ENCODE data around the gene KIAA1549. TPM values are rescaled to one million over a fixed set of nuclear protein-coding genes. Genes with fewer than 3 reads are reported as not detected.

The KIAA1549 gene
- total RNA-seq, 2 experiments from 2014 or later: 0.12 TPM

DNA sequence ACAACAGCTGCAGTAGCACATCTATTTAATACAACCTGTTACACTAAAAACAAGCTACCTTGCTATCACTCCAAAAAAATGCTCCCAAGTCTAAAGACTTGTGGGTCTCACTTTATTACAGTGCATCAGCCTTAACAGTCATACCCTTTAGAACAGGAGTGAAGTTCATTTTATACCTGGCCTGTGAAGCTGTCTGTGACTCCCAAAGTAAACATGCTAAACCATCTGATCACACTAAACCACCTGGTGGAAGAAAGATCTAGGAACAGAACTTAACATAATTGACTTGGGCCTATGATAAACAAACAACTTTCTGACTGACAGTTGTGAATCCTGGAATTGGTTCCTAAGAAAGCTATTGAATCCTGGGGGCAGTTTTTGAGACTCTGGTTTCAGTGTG lies 102.3 kb downstream of the KIAA1549 start:
- DNase-seq: no peak
- ChIA-PET POLR2A (no interaction called here), CTCF (interaction anchor here (1.4 kb wide), 1 partner anchor 140 kb away, joined by 3 read pairs; no protein-coding TSS in a partner anchor)
- Mint-ChIP-seq H3K4me1 (peaks cover 32% of the 10 kb centered on the region), H3K4me3 (no peak overlapping the region), H3K36me3 (ENCODE audit: low read depth) (no peaks in the 10 kb centered on the region), H3K9me3 (peaks cover 2% of the 10 kb centered on the region), H3K27ac (no peak overlapping the region), H3K27me3 (no peaks in the 10 kb centered on the region)

DNA sequence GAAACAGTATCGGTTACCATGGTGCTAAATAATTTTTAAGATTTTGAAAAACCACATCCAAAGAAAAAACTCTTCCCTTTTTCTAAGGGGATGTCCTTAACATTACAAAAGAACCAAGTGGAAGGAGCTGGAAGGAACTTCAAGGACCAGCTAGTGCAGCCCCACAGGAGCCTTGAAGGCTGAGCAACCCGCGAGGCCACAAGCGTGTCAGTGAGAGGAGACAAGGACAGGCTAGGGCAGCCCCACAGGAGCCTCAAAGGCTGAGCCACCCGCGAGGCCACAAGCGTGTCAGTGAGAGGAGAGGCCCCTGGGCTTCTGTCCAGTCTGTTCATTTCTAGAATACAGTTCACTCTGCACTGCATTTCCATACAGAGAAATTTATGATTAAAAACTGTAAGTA lies 103.1 kb downstream of the KIAA1549 start:
- H3K36me3 Mint-ChIP-seq (ENCODE audit: low read depth): no peaks in the 10 kb centered on the region
- no peak for DNase-seq
- H3K9me3 Mint-ChIP-seq: peaks cover 2% of the 10 kb centered on the region
- peaks cover 32% of the 10 kb centered on the region for H3K4me1 Mint-ChIP-seq
- ChIA-PET CTCF (interaction anchor here (1.4 to 2.4 kb wide), 2 partner anchors 8 to 139 kb away, joined by 3 to 23 read pairs; no protein-coding TSS in a partner anchor), POLR2A (no interaction called here)
- H3K27ac Mint-ChIP-seq: no peak overlapping the region
- H3K27me3 Mint-ChIP-seq: no peaks in the 10 kb centered on the region
- H3K4me3 Mint-ChIP-seq: no peak overlapping the region

DNA sequence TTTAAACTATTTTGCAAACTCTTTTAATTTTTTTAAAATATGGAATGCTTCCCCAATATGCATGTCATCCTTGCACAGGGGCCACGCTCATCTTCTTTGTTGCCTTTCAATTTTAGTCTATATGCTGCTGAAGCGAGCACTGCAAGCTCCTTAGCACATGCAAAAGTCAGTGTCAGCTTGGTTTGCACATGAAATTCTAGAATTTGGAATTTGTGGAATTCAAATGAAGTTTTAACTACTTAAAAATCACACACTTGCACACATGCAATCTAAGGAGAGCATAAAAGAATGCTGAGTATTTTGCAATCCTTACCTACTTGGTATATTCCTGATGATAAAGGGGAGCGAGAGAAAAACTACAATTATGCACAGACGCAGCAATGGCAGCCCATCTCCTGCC lies 104.9 kb downstream of the KIAA1549 start:
- ChIA-PET CTCF (interaction anchor here (0.6 to 2.4 kb wide), 3 partner anchors 10 to 137 kb away, joined by 3 to 23 read pairs (median 3); no protein-coding TSS in a partner anchor), POLR2A (interaction anchor here (0.6 kb wide), 1 partner anchor 60 kb away, joined by 3 read pairs; no protein-coding TSS in a partner anchor)
- Mint-ChIP-seq H3K27ac (no peak overlapping the region), H3K4me3 (no peak overlapping the region), H3K9me3 (peaks cover 2% of the 10 kb centered on the region), H3K27me3 (no peaks in the 10 kb centered on the region), H3K36me3 (ENCODE audit: low read depth) (no peaks in the 10 kb centered on the region), H3K4me1 (peaks cover 20% of the 10 kb centered on the region)
- no peak for DNase-seq

DNA sequence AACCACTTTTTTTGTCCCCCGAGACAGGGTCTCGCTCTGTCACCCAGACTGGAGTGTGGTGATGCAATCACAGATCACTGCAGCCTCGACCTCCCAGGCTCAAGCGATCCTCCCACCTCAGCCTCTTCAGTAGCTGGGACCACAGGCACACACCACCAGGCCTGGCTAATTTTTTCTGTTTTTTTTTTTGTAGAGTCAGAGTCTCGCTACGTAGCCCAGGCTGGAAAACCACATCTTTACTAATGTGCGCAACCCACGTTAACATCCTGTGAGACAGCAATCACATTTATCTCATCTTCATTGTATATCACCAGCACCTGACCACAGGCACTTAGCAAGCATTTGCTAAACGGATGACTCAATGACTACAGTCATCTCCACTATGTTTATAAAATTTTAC lies 105.4 kb downstream of the KIAA1549 start:
- peaks cover 20% of the 10 kb centered on the region for H3K4me1 Mint-ChIP-seq
- H3K9me3 Mint-ChIP-seq: peaks cover 2% of the 10 kb centered on the region
- DNase-seq: peak; percentile 82
- no peaks in the 10 kb centered on the region for H3K36me3 Mint-ChIP-seq (ENCODE audit: low read depth)
- peak overlapping the region; percentile 75 for H3K27ac Mint-ChIP-seq
- ChIA-PET CTCF (interaction anchor here (0.6 to 1.0 kb wide), 2 partner anchors 14 to 137 kb away, joined by 3 read pairs; no protein-coding TSS in a partner anchor), POLR2A (no interaction called here)
- H3K4me3 Mint-ChIP-seq: no peak overlapping the region
- no peaks in the 10 kb centered on the region for H3K27me3 Mint-ChIP-seq

DNA sequence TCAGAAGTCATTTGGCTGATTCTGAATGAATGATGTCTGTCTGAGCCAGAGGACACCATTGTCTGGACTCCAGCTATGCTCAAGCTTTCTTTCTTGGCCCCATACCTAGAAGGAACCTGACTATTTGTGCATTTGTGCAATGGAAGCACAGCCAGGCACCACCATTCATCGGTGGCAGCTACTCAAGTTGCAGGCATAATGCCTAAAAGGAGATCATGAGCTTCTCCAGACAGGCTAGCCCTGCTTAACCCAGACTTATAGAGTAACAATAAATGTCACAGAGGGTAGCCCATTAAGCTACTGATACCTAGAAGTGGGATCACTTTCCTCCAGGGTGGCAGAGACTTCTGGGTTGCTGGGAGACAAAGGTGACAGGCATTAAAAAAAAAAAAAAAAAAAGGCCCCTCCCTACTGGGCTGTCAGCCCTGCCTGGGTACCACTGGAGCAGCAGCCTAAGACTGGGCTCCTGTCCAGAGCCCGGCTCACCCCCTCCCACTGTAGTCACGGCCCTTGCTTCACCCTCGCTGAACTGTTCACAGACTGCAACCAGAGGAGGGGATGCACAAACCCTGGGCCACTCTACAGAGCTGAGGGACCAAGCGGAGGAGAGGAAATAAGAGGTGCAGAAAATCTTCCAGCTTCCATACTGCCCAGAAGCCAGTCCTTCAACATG lies 107.8 kb downstream of the KIAA1549 start:
- H3K27ac Mint-ChIP-seq: no peak overlapping the region
- H3K27me3 Mint-ChIP-seq: no peaks in the 10 kb centered on the region
- no peaks in the 10 kb centered on the region for H3K36me3 Mint-ChIP-seq (ENCODE audit: low read depth)
- H3K4me1 Mint-ChIP-seq: peaks cover 20% of the 10 kb centered on the region
- H3K4me3 Mint-ChIP-seq: no peak overlapping the region
- H3K9me3 Mint-ChIP-seq: peaks cover 2% of the 10 kb centered on the region
- ChIA-PET POLR2A (no interaction called here), CTCF (interaction anchor here (1.6 kb wide), 1 partner anchor 13 kb away, joined by 6 read pairs; no protein-coding TSS in a partner anchor)
- DNase-seq: no peak

DNA sequence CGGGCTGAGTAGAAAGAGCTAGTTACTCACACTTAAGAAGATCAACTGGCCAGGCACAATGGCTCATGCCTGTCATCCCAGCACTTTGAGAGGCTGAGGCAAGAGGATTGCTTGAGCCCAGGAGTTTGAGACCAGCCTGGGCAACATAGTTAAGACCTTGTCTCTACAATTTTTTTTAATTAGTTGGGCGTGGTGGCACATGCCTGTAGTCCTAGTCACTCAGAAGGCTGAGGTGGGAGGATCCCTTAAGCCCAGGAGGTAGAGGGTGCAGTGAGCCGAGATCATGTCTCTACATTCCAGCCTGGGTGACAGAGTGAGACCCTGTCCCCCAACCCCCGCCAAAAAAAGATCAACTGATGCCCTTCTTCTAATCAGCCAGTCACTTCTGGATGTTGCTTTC lies 108.6 kb downstream of the KIAA1549 start:
- Mint-ChIP-seq H3K27ac (no peak overlapping the region), H3K4me1 (peaks cover 20% of the 10 kb centered on the region), H3K27me3 (no peaks in the 10 kb centered on the region), H3K4me3 (no peak overlapping the region), H3K36me3 (ENCODE audit: low read depth) (no peaks in the 10 kb centered on the region), H3K9me3 (peaks cover 2% of the 10 kb centered on the region)
- POLR2A ChIA-PET: no interaction called here
- CTCF ChIA-PET: interaction anchor here (0.5 to 1.6 kb wide), 3 partner anchors 14 to 71 kb away, joined by 3 to 6 read pairs (median 3); no protein-coding TSS in a partner anchor
- no peak for DNase-seq

DNA sequence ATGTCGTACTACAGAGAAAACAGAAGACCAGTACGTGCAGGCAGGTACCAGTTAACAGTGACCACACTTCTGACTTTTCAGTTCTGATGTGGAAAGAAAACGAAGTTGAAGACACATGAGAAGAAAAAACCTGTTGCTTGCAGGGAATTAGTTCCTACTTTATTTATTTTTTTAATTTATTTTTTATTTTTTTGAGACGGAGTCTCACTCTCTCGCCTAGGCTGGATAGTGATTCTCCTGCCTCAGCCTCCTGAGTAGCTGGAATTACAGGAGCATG lies 109.4 kb downstream of the KIAA1549 start:
- ChIA-PET CTCF (no interaction called here), POLR2A (no interaction called here)
- Mint-ChIP-seq H3K4me3 (no peak overlapping the region), H3K27ac (no peak overlapping the region), H3K27me3 (no peaks in the 10 kb centered on the region), H3K36me3 (ENCODE audit: low read depth) (no peaks in the 10 kb centered on the region), H3K4me1 (peaks cover 23% of the 10 kb centered on the region), H3K9me3 (peaks cover 2% of the 10 kb centered on the region)
- no peak for DNase-seq

DNA sequence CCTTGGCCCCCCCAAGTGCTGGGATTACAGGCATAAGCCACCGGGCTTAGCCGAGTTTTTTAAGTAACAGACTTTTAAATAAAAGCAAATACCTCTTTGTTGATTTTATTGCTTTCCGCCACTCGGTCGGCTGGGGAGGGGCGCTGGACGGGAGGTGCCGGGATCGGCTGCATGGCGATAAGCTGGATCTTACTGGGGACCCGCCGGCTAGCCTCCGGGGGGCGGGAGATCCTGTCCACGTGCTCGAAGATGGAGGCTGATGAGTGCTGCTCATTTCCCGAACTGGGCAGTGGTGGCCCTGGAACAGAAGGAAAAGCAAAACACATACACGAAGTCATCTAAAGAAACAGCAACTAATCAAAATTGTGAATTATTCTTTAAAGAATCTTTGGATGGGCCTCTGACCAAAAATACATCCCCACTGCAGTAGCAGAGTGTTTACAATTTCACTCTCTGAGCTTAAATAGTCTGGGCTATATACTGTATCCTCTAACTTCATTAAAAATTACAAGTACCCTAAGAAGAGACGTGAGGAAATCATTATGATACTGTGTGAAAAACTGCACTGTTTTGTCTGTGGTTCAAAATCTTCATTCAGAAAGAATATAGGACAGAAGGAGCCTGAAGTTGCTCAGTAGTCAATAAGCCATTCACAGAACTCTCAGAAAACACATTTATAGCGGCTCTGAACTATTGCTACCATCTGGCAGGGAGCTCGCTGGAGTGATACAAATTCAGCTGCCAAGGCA lies 110.0 kb downstream of the KIAA1549 start:
- peaks cover 2% of the 10 kb centered on the region for H3K9me3 Mint-ChIP-seq
- H3K4me3 Mint-ChIP-seq: no peak overlapping the region
- H3K27me3 Mint-ChIP-seq: no peaks in the 10 kb centered on the region
- CTCF ChIA-PET: interaction anchor here (0.7 to 2.1 kb wide), 3 partner anchors 15 to 32 kb away, joined by 3 to 5 read pairs (median 5); no protein-coding TSS in a partner anchor
- no peaks in the 10 kb centered on the region for H3K36me3 Mint-ChIP-seq (ENCODE audit: low read depth)
- H3K27ac Mint-ChIP-seq: no peak overlapping the region
- no peak for DNase-seq
- POLR2A ChIA-PET: no interaction called here
- H3K4me1 Mint-ChIP-seq: peaks cover 18% of the 10 kb centered on the region

DNA sequence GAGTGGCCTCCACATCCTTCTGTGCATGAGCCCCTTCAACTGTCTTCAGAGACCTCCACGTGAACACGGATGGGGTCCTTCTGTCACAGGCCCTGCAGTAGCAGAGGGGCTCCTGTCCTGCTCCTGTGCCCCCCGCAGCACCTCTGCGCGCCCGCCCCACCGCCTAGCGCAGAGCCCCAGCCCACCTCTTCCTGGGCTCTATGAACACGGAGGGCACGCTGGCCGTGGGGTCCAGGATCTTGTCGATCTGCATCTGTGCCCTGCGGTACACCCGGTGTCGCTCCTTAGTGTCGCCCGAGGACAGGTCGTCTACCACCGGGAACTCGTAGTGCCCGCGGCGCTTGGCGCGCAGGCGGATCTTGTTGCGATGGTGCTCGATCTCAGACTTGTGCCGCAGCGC lies 111.8 kb downstream of the KIAA1549 start:
- Mint-ChIP-seq H3K27me3 (no peaks in the 10 kb centered on the region), H3K36me3 (ENCODE audit: low read depth) (no peaks in the 10 kb centered on the region), H3K4me3 (no peak overlapping the region), H3K9me3 (peaks cover under 1% of the 10 kb centered on the region), H3K4me1 (peaks cover 22% of the 10 kb centered on the region), H3K27ac (no peak overlapping the region)
- CTCF ChIA-PET: interaction anchor here (2.1 kb wide), 1 partner anchor 17 kb away, joined by 5 read pairs; no protein-coding TSS in a partner anchor
- POLR2A ChIA-PET: no interaction called here
- DNase-seq: no peak

DNA sequence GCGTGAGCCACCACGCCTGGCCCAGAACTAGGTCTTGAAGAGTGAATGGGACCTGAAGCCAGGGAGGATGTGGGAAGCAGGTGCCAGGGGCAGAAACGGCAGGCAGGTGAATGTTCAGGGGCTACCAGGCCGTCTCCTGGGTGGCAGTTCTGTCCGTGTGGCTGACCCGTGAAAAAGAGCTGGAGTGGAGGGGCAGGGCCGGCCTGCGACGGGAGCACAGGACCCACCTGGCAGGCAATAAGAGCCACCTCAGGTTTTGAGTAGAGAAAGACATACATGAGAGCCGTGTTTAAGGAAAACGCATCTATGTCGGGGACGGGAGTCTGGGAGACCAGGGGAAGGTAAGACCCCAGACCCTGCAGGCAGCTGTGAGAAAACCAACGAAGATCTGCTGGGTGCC lies 112.5 kb downstream of the KIAA1549 start:
- no peaks in the 10 kb centered on the region for H3K36me3 Mint-ChIP-seq (ENCODE audit: low read depth)
- H3K27ac Mint-ChIP-seq: no peak overlapping the region
- POLR2A ChIA-PET: no interaction called here
- H3K4me3 Mint-ChIP-seq: no peak overlapping the region
- H3K27me3 Mint-ChIP-seq: no peaks in the 10 kb centered on the region
- DNase-seq: no peak
- CTCF ChIA-PET: interaction anchor here (0.9 kb wide), 1 partner anchor 416 kb away, joined by 3 read pairs; no protein-coding TSS in a partner anchor
- peaks cover 24% of the 10 kb centered on the region for H3K4me1 Mint-ChIP-seq
- no peaks in the 10 kb centered on the region for H3K9me3 Mint-ChIP-seq

DNA sequence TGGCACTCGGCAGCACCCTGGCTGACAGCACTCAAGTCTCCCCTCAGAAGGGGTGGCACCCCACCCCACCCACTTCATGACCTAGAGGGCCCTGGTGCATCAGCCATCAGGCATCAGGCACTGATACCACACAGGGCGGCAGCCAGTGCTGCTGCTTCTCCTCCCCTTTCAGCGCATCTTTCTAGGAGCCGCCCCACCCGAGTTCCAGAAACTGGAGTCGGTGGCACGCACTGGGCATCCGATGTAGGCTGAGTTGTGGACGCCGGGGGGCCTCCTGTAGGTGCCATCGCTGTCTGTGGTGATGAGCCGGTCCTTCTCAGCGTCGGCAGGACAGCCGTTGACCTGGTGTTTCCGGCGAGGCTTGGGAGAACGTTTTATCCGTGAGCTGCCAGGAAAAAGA lies 113.4 kb downstream of the KIAA1549 start:
- Mint-ChIP-seq H3K4me3 (no peak overlapping the region), H3K27ac (no peak overlapping the region), H3K27me3 (no peaks in the 10 kb centered on the region), H3K36me3 (ENCODE audit: low read depth) (no peaks in the 10 kb centered on the region), H3K4me1 (peaks cover 24% of the 10 kb centered on the region), H3K9me3 (no peaks in the 10 kb centered on the region)
- POLR2A ChIA-PET: no interaction called here
- CTCF ChIA-PET: no interaction called here
- no peak for DNase-seq

DNA sequence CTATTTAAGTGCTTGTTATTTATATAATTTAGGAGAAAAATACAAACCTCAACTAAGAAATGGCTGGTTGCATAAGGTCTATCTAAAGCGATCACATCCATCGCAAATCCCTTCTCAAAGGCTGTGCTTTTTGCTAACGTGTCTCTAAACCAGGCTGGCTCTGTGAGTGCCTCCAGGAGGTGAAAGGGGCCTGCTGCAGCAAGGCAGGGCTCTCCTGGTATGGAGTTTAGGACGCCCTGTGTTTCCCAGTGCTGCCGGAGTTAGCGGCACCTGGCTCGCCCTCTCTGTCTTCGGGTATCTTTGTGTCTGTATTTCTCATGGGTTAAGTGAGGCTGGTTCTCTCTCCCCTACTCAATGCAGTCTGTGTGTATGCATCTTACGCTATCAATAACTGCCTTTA lies 114.8 kb downstream of the KIAA1549 start:
- ChIA-PET POLR2A (no interaction called here), CTCF (interaction anchor here (1.0 kb wide), 2 partner anchors 14 to 29 kb away, joined by 3 read pairs; no protein-coding TSS in a partner anchor)
- no peaks in the 10 kb centered on the region for H3K36me3 Mint-ChIP-seq (ENCODE audit: low read depth)
- H3K9me3 Mint-ChIP-seq: no peaks in the 10 kb centered on the region
- H3K4me3 Mint-ChIP-seq: no peak overlapping the region
- no peak overlapping the region for H3K27ac Mint-ChIP-seq
- DNase-seq: no peak
- no peaks in the 10 kb centered on the region for H3K27me3 Mint-ChIP-seq
- peaks cover 24% of the 10 kb centered on the region for H3K4me1 Mint-ChIP-seq

DNA sequence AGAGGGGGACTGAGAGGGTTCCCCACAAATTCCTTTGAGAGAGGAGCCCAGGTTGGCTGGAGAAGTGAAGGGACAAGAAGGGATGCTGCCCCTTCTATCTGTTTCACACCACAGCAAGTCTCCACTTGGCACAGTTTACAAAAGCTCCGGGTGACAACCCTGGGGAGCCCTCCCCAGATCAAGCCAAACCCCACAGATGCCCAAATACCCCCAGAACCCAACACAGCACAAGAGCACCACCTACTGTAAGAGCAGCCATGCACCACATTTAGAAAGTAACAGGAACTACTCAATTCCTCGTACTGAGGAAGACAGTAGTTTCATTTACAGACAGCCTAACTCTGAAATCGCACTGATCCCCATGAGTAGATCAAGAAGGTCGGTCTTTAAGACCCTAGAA lies 115.3 kb downstream of the KIAA1549 start:
- DNase-seq: peak; percentile 73
- peak overlapping the region; percentile 31 for H3K27ac Mint-ChIP-seq
- no peaks in the 10 kb centered on the region for H3K36me3 Mint-ChIP-seq (ENCODE audit: low read depth)
- ChIA-PET CTCF (interaction anchor here (1.0 kb wide), 2 partner anchors 14 to 28 kb away, joined by 3 read pairs; no protein-coding TSS in a partner anchor), POLR2A (interaction anchor here (0.6 kb wide), 1 partner anchor 387 kb away, joined by 4 read pairs; no protein-coding TSS in a partner anchor)
- H3K4me3 Mint-ChIP-seq: no peak overlapping the region
- no peaks in the 10 kb centered on the region for H3K27me3 Mint-ChIP-seq
- peaks cover 24% of the 10 kb centered on the region for H3K4me1 Mint-ChIP-seq
- H3K9me3 Mint-ChIP-seq: no peaks in the 10 kb centered on the region

Data from activated CD4-positive, alpha-beta T cell treated with anti-CD3 and anti-CD28 coated beads, Interleukin-2, amount 10 ng/mL, durations not matched to agents 7 days and 5 days (primary cell).